GM23338 (cell line): Measurements from ENCODE around the gene SRPX. TPM values are rescaled to one million over a fixed set of nuclear protein-coding genes. Genes with fewer than 3 reads are reported as not detected.

ENCODE experiments used
- ATAC-seq: fragments of 200-7000 bp; cut with Tn5 transposase; 3 replicates; pipeline ENCODE4 v1.9.1; 2020
- DNase-seq: peaks from one replicate; pipeline ENCODE4 v3.0.0-alpha.2; 2015; ENCODE audit warnings: low spot score
- H2AFZ ChIP-seq: fragments of 200-600 bp; sonication (generic); 2 replicates; pipeline ENCODE4 v1.8.0; 2016; ENCODE audit warnings: antibody characterized with exemption, mild to moderate bottlenecking, moderate library complexity
- H3F3A ChIP-seq: fragments of 200-600 bp; sonication (generic); replicated peaks from 2 replicates; pipeline ENCODE4 v1.8.0; 2017; ENCODE audit warnings: antibody characterized with exemption, mixed run types, low read depth
- H3K27ac ChIP-seq: fragments of 200-600 bp; sonication (generic); 2 replicates; pipeline ENCODE4 v1.6.1; 2016; ENCODE audit warnings: low read depth
- H3K27me3 ChIP-seq: fragments of 200-600 bp; sonication (generic); 2 replicates; pipeline ENCODE4 v1.8.0; 2016; ENCODE audit warnings: mild to moderate bottlenecking, mixed run types, moderate library complexity; ENCODE audit not compliant: insufficient read depth
- H3K36me3 ChIP-seq: fragments of 200-600 bp; sonication (generic); 2 replicates; pipeline ENCODE4 v1.8.0; 2016; ENCODE audit warnings: mild to moderate bottlenecking; ENCODE audit not compliant: insufficient read depth
- H3K4me1 ChIP-seq: fragments of 200-600 bp; sonication (generic); 2 replicates; pipeline ENCODE4 v1.8.0; 2016; ENCODE audit warnings: mild to moderate bottlenecking, moderate library complexity; ENCODE audit not compliant: insufficient read depth
- H3K4me2 ChIP-seq: fragments of 200-600 bp; sonication (generic); 2 replicates; pipeline ENCODE4 v1.7.1; 2017; ENCODE audit warnings: mixed run types
- H3K4me3 ChIP-seq: fragments of 200-600 bp; sonication (generic); 2 replicates; pipeline ENCODE4 v1.6.1; 2016; ENCODE audit warnings: mixed run types
- H3K79me2 ChIP-seq: fragments of 200-600 bp; sonication (generic); replicated peaks from 2 replicates; pipeline ENCODE4 v1.8.0; 2017; ENCODE audit warnings: mild to moderate bottlenecking; ENCODE audit not compliant: insufficient read depth
- H3K9me2 ChIP-seq: fragments of 200-600 bp; sonication (generic); 2 replicates; pipeline ENCODE4 v1.8.0; 2017; ENCODE audit not compliant: insufficient read depth
- H4K20me1 ChIP-seq: fragments of 200-600 bp; sonication (generic); replicated peaks from 2 replicates; pipeline ENCODE4 v1.8.0; 2017; ENCODE audit warnings: mild to moderate bottlenecking; ENCODE audit not compliant: insufficient read depth
- H3K27ac Mint-ChIP-seq: 2 replicates; pipeline ENCODE4 v1.8.0; 2020; ENCODE audit warnings: inconsistent platforms, mild to moderate bottlenecking, moderate library complexity, mixed read lengths
- H3K27me3 Mint-ChIP-seq: 3 replicates; pipeline ENCODE4 v1.8.0; 2022; ENCODE audit warnings: low read depth, mild to moderate bottlenecking, moderate library complexity, mixed read lengths, inconsistent platforms; ENCODE audit not compliant: insufficient read depth, poor library complexity
- H3K36me3 Mint-ChIP-seq: 3 replicates; pipeline ENCODE4 v1.8.0; 2021; ENCODE audit warnings: low read depth, mild to moderate bottlenecking, inconsistent platforms, moderate library complexity, mixed read lengths
- H3K4me1 Mint-ChIP-seq: 3 replicates; pipeline ENCODE4 v1.8.0; 2020; ENCODE audit warnings: mild to moderate bottlenecking, inconsistent platforms, mixed read lengths
- H3K4me3 Mint-ChIP-seq: 3 replicates; pipeline ENCODE4 v1.8.0; 2021; ENCODE audit warnings: moderate library complexity, mild to moderate bottlenecking, inconsistent platforms, mixed read lengths
- H3K9me3 Mint-ChIP-seq: 3 replicates; pipeline ENCODE4 v1.8.0; 2020; ENCODE audit warnings: moderate library complexity, mild to moderate bottlenecking, inconsistent platforms, mixed read lengths
- EZH2 ChIP-seq: fragments of 200-600 bp; sonication (generic); IDR thresholded peaks from one replicate; pipeline ENCODE4 v1.8.0; 2017; ENCODE audit warnings: antibody characterized with exemption, mild to moderate bottlenecking, low read depth; ENCODE audit not compliant: unreplicated experiment
- ZNF462 ChIP-seq: fragments of 250-450 bp; sonication (Bioruptor Pico); IDR thresholded peaks from 2 replicates; pipeline ENCODE4 v1.5.0; 2020; ENCODE audit warnings: mild to moderate bottlenecking, moderate library complexity
- polyA plus RNA-seq: library from polyadenylated mRNA; unstranded; fragments of >200 nt; fragmentation: Nextera tagmentation; extraction: Ambion mirVana; gene quantifications from 2 replicates; pipeline ENCODE4 v1.2.1, GENCODE V29; 2016
- total RNA-seq: library from RNA; depleted of rRNA; stranded (reverse); fragments of >200 nt; shearing (Covaris generic); gene quantifications from 2 replicates; pipeline ENCODE4 v1.2.3, GENCODE V29; 2014

Gene SRPX
- total and polyA plus RNA-seq, 2 experiments from 2014 or later: 14.3 to 16.9 TPM

- no peak for TF ChIP-seq ZNF462 (CRISPR knock-in tag)
Measured at GRCh38 chrX:38206036-38206435, 14.6 kb downstream of the SRPX start (continued).

DNA sequence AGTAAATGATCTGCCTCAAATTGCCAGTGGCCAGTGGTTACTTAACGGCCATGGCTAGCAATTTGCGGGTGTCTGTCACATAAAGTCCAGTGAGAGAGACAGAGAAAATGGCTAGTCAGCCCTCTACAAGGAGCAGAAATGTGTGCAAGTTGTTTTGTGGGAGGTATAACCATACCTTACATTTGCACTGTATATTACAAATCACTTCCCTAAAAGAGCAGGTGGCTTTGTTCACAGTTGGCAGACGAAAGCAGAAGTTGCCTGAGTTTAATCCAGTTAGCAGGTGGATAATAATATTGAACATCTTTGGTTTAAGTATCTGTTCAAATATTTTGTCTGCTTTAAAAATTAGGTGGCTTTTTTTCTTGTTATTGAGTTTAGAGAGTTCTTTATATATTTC is 15.6 kb downstream of the SRPX start:
- Histone ChIP-seq H3K4me2 (no peak overlapping the region), H3K4me3 (no peak overlapping the region), H3K27me3 (no peaks in the 10 kb centered on the region), H3K4me1 (no peaks in the 10 kb centered on the region; the same call in 1 of the 2 replicates), H3K9me2 (no peaks in the 10 kb centered on the region), H4K20me1 (no peaks in the 10 kb centered on the region), H3K79me2 (no peaks in the 10 kb centered on the region), H2AFZ (no peak overlapping the region), H3K27ac (no peak overlapping the region), H3K36me3 (no peaks in the 10 kb centered on the region), H3F3A (no peaks in the 10 kb centered on the region)
- H3K4me1 Mint-ChIP-seq: peaks cover 9% of the 10 kb centered on the region; the same call in 2 of the 3 replicates
- TF ChIP-seq EZH2 (no peak), ZNF462 (CRISPR knock-in tag) (no peak)
- ATAC-seq (no peak), DNase-seq (no peak)
- H3K27ac Mint-ChIP-seq: no peak overlapping the region
- H3K36me3 Mint-ChIP-seq: no peaks in the 10 kb centered on the region
- 0 out of 3 replicates have a peak, but pooled peaks cover 2% of the 10 kb centered on the region for H3K9me3 Mint-ChIP-seq
- no peak overlapping the region for H3K4me3 Mint-ChIP-seq
- H3K27me3 Mint-ChIP-seq: no peaks in the 10 kb centered on the region
